GM19240 (cell line): ENCODE data around the gene PKP1.

Experiments used
- DNase-seq: peaks from one replicate; pipeline ENCODE4 v3.0.0; 2011; ENCODE audit warnings: low spot score; ENCODE audit not compliant: insufficient read length

The PKP1 gene

DNA sequence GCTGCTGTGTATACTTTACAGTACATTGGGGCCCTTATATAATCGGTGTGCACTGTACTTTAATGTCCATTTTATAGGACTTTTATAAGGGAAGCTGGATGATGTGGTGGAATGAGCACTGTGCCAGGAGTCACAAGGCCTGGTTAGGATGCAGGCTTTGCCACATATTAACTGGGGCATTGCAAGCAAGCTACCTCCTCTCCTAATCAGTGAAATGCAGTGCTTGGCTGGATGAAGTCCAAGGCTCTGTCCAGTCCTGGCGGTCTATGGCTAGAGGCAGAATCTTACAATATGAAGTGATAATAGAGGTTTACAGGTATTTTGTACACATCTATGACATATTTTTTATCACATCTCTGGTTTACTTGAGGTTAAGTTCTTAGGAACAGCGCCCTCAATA lies 1.7 kb upstream of the PKP1 start:
- DNase-seq: no peak

DNA sequence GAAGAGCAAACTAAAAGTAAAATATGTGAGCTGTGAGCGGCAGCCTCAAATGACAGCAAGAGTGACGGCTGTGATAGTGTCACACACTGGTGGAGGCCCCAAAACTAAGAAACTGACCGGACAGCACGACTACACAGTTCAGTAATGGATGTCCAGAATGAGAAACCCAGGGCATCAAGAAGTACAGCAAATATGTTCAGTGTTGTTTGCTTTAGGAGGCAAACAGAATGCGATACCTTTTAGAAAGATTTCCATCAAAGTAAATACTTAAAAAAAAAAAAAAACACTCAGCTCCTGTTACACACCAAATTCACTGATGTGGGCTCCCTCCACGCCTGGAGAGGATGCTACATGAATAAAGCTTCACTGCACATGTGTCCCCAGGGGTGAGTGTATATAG lies 1.1 kb upstream of the PKP1 start:
- no peak for DNase-seq

DNA sequence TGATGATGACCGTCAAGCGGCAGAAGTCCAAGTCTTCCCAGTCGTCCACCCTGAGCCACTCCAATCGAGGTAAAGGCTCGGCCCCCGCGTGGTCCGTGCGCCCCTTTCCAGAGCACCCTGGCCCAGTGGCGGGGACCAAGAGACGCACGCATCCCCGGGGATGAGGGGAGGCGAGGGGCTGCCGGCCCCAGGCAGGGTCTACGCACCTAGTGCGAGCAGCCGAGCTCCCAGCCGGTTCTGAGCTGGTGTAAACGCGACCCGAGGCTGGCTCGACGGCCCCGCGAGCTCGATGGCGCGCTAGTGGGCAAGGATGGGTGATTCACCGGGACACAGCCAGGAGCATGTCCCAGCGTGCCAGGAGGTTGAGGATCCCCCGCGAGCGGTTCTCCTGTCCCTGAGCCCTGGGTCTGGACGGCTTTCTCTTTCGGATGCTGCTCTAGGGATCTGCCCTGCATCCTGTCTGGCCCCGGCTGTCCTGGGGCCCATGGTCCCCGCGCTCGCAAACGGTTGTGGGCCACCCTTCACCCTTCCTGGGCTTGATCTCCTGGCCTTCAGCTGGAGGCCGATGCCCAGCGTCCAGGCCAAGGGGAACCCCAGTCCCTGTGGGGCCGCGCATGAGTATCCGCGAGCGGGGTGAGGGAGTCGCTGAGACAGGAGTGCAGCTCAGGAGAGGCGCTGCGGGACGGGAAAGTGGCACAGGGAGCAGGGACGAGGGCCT lies 689 bp downstream of the PKP1 start:
- DNase-seq: no peak

DNA sequence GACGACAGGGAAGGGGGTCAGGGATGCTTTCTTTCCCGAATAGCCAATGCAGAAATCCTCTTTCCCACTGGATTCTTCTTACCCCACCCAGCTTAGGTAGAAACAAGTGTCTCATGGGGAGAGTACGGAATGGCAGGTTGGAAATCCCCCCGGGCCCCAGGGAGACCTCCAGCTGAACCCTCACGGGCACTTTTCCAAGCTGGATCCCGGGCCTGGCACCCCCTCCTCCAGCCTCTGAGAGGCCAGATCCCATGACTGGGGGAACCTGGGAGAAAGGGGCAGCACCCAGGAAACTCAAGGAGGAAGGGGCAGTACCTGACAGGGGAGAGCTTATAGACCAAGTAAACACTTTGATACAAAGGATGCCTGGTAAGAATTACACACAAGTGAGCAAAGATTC lies 1.3 kb downstream of the PKP1 start:
- no peak for DNase-seq

DNA sequence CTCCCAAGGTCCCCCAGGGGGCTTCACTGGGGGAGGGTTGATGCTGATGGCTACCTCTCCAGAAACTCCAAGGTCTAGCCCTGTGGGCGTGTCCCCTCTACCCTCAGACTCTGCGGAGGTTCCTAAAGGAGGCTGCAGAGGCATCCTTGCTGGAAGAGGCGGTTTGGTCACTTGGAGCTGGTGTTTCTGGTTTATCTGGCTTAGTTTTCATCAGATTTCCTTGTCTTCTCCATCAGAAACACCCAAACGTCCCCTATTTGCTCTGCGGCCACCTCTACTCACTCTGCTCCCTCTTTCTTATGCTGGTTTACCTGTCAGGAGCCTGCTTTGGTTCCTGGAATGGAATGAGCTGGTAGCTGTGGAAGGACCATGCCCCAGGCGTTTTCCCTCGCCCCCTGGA lies 2.5 kb downstream of the PKP1 start:
- no peak for DNase-seq

DNA sequence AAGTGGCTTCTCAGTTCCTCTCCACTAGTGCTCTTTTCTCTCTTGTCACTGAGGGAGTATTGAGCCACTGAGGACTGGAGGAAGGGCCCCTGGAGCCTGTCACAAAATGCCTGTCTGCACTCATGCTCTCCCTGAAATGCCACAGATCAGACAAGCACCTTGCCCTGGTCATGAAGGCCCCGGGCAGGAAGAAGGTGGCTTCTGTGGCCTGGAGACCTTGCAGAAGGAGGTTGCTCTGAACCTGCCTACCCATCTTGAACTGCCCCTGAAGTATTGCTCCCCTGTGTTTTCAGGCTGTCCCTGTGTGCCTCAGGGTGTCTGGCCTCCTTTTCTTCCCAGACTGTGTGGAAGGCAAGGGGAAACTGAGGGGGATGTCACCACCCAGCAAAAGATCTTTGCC lies 3.1 kb downstream of the PKP1 start:
- no peak for DNase-seq

DNA sequence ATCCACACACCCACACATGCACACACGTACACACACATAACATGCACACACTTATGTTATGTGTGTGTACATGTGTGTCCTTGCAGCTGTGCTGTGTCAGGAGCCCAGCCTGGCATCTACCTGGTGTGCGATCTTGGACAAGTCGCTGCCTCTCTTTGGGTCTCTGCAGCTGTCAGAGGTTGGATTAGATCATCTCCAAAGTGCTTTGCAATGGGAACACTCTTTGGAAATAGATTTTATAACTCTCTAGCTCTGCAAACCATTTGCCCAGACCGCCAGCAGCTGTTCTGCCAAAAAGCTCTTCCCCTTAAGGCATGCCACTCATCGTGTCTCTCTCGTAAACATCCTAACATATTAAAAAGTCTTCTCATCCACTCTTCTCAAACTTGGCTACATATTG lies 4.7 kb downstream of the PKP1 start:
- DNase-seq: no peak

DNA sequence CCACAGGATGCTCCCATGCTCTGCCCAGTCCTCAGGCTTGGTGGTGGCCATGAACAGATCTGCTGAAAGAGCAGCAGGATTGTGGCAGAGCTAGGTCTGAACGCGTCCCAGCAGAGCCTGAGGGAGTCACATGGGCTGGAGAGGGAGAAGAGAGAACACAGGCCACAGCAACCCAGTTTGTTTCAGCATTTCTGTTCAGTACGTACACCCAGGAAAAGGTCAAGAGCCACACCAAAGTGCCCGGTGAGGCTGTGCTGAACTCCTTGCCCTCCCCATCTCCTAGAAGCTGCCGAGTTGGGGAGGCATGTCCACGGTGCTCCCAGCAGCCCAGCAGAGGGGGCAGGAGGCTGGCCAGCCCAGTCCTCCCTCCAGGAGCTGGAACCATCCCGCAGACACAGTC lies 5.5 kb downstream of the PKP1 start:
- no peak for DNase-seq

DNA sequence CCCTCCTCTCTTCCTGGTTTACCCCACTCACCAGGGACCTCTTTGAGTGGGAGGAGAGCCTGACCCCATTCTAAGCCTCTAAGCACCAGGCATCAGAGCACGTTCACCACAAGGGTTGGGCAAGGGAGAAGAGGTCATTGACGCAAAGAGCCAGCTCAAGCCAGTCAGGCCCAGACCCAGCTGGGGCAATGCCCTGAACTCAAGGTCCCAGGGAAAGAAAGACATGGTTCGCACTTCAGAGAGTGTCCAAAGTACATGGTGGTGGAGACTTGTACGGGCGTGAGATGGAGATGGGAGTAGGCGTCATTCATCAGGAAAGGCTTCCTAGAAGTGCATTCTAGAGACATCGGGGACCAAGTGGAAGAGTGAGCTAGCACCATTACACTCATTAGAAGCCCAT lies 7.2 kb downstream of the PKP1 start:
- DNase-seq: no peak

DNA sequence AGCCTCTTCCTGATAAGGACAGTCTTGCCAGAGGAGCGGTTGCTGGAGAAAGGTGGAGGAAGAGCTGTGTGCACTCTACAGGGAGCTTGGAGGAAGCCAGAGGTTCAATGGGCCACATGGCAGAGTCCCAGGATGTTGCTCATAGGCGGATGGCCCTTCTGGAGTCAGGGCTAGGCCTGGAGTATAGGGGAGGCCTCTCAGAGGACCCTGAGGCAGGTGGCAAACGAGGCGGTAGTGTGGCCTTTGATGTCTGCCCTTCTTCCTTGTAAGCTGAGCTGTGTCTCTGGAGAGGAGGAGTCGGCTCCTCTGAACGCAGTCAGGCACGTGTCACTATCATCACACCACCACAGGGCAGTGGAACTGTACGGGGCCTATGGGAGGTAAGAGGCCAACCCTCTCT lies 8.6 kb downstream of the PKP1 start:
- no peak for DNase-seq

DNA sequence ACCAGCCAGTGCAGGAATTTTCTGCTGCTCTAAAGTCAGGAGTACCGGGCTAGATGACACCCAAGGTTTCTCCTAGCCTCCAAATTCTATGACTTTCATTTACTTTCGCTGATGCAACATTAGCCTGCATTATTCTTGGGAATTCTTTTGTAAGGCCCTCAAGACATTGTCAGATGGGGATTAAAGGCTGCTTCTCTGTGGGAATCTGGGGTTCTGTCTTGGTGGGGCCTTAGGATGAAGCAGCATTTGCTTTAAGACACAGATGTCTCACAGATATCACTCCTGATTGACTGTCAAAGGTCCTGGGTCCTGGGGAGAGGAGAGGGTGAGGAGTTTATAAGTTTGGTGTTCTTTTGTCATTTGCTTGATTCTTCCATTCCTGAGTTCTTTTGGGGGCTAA lies 11.6 kb downstream of the PKP1 start:
- DNase-seq: no peak

DNA sequence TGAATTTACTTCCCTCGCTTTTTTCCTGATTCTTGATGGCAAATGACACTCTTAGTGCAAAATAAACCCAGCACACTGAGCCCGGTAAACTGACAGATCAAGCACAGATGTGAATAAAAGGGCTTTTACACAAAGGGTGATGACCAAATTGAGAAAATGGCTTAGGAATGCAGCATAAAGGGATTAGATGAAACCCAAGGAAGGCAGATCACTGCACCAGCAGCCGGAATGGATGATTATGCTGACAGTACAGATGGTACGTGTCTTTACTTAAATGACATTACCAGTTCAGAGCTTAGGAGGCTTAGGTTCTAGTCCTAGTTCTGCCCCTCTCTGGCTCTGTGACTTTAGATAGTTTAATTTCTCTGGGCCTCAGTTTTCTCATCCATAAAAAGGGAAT lies 12.0 kb downstream of the PKP1 start:
- no peak for DNase-seq

DNA sequence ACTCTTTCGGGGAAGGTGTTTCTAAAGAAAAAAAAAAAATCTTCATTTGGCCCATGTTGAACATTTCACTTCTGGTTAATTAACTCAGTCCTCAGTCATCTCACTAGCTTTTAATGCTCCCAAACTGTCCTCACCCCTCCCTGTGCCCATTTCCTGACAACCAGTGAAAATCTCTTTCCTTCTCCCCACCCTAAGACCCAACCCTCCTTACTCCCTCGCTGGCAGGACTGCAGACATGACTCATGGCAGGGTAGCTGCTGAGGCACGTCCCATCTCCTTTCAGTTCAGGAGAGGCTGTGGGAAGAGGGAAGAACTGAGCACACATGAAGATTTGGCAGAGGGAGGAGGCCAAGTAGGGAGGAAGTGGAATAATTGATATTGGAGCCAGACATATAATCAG lies 12.6 kb downstream of the PKP1 start:
- no peak for DNase-seq

DNA sequence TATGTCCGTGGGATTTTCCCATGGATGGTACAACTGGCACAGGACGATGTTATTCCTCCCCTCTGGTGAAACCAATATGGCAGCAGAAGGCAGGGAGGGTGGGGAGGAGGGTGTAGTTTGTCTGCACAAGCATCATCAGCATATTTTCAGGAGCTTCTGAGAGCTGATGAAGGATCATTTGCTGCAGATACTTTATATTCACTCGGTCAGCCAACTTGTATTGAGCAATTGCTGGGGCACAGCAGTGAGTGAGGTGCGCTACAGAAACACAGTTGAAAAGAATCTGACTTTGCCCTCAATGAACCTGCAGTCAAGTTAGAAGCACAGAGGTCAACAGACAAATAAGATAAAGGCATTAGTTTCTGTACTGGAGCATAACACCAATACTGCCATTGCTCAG lies 13.0 kb downstream of the PKP1 start:
- no peak for DNase-seq

DNA sequence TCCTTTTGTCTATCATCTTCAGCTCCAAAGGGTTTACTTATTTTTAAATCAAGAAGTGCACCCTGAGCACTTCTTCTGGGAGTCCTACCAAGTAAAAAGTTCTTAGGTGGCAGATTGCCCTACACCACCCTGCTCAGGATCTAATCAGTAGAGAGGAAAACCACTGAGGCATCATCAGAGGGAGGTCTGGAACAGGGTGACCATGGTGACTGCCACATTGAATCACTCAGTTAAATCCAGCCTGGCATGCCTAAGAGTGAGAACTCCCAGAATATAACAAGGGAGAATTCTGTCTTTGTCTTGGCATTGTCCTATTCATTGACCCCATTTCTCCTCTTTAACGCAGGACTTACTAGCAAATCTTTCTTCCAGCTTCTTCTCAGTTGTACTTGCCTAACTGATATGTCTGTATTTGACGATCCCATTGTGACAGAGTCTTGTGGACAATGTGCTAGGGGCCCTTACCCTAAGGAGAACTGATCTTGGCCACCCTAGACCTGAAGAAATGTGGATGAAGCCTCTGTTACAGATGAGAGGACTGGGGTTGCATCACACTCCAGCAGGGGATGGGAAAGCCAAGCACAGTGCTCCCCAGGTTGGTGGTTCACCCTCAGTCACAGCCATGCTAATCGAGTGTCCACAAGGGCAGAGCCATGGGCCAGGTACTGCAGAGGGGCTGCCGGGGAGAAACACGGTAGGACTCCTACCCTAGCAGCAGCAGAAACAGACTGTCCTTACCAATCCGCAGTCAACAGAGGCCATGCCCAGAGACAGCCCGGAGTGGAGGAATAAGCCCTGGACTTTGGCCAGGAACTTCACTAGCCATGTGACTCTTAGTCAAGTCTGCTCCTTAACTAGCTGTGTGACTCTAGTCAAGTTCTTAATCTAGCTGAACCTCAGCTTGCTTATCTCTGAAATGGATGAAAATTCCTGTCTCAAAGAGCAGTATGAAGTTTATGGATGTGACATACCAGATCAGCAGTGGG lies 15.4 kb downstream of the PKP1 start:
- DNase-seq: no peak

DNA sequence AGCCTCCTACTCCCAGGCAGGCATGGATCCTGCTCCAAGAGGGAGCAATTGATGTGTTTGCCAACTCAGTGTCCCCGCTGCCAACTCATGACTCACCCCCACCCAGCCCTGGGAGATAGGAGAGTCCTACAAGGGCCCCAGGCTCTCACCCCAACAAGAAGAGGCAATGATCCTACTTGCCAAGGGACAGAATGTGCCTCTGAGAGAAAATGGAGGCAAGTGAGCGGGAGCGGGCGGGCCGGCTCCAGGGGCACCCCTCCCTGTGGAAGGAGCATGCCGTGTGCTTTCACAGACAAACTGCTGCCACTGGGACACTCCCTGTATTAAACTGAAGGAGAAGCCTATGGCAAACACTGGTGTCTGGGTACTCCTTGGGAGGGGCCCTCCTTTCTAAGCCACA lies 16.7 kb downstream of the PKP1 start:
- no peak for DNase-seq

DNA sequence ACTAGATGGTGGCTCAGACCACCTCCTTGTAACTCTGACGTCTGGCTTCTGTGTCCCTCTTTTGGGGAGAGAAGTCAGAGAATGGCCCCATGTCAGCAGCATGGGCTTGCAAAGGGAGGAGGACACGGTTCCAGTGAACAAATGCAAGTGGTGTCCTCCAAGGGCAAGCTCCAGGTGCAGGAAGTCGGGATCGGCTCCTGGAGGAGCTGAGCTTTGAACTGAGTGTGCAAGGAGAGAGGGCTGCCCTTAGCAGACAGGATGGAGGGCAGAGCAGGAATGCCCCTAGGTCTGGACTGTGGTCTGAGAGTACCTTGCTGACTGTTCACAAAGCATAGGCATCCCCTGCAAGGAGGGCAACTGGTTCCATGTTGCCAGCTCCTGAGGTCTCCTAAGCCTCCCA lies 17.3 kb downstream of the PKP1 start:
- no peak for DNase-seq

DNA sequence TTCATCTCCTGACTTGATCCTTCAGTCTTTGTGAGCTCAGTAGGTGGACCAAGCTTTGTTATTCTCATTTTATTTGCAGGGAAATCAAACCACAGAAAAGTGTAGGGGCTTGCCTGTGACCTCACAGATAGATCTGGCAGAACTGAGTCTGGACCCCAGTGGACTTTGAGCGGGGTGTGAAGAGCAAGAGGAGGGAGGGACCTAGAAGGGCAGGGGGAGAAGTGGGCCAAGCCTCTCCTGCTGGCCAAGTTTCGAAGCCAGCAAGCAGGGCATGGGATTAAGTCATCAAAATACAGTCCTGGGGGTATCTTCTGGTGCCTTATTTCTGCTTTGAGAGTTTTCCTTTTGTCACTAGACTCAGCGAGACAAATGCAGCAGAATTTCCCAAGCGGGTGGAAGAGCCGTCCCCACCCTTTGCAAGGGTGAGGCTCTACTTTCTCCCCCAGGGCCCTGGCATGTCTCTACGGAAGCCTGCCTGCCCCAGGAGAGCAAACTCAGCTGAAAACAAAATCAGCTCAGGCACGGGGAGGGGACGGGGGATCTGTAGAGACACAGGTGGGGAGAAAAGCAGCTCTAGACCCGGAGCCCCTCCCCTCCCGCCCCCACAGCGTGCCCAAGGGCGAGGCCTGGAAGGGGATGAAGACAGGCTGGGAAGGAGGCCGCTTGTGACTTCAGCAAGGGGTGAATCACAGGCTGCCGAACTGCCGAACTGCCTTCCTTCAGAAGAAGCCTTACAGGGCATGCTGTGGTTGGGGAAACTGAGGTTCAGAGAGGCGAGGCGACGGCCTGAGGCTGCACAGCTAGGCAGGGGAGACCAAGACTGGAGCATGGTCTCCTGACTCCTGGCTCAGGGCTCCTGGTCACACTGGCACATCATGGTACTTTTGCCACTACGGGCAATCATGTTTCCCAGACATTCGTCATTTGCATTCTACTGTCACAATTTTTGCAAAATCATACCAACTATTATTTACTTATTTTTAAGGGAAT lies 19.2 kb downstream of the PKP1 start:
- no peak for DNase-seq

DNA sequence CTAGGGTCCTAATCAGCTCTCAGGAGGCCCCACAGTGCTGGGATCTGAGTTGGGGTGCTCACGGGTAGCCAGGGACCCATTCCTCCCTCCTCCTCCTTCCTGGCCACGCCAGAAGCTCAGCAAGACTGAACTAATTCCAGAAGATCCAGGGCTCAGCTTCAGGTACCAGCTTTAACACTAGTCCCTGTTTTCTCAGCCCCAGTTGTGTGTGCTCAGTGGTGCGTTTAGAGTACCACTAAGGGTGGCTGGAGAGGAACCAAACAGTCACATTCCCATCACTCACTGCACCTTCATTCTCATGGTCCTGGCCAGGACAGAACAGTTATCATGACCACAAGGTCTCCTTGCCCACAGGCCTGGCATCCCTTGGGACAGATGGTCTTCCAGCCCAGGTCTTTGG lies 20.8 kb downstream of the PKP1 start:
- DNase-seq: no peak

DNA sequence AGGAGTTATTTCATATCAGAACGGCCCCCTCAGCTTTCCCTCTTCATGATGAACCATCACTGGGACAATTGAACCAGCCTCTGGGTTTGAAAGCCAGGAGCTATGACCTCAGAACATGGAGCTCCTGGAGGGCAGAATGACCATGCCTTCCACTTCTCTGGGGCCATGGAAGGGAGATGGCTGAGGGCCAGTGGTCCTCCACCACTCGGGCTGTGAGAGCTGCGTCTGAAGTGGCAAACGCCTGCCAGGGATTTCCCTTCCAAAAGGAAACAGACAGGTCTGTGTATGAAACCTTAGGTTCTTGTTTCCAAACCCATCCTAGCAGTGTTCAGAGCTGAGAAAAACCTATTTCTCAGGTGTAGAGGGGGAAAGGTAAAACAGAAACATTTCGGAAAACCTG lies 22.5 kb downstream of the PKP1 start:
- DNase-seq: no peak

DNA sequence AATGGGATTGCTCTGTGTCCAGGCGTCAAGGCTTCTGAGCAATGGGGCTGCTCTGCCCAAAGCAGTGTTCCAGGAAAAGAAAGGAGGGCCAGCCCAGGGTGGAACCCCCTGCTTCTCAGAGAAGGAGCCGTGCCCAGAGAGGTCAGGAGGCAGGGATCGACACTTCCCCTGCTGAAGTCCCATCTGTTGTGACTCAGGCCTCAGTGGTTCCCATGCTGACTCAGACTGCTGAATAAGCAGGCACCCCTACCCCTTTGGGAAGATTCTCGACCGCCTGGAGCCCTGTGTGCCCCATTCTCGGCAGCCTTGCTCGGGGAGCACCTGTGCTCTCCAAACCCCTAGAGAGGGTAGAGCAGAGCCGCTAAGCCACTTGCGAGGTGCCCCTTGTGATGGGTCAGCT lies 23.9 kb downstream of the PKP1 start:
- DNase-seq: no peak
